HepG2 (cell line): ENCODE results near the gene POMT2. TPM values are rescaled to one million over a fixed set of nuclear protein-coding genes. Genes with fewer than 3 reads are reported as not detected.

ENCODE experiments used
- ATAC-seq: fragments of 200-7000 bp; cut with Tn5 transposase; 3 replicates; pipeline ENCODE4 v1.9.1; 2020; ENCODE audit warnings: mild to moderate bottlenecking, moderate library complexity
- BruUV-seq: library from RNA; stranded (reverse); fragments of 400-500 nt; replicated peaks from 2 replicates; lab custom pipeline; 2021; lab: Mats Ljungman, UMichigan
- CTCF ChIA-PET: fragments of 300-600 bp; formaldehyde crosslinking; extraction: SDS; loops from one replicate; lab custom pipeline; 2021; ENCODE audit warnings: low total read pairs, inconsistent platforms, low intra/inter-chr PET ratio; lab: Yijun Ruan, JAX
- POLR2A ChIA-PET: fragments of 350-600 bp; sonication (Branson Sonifier 250); formaldehyde crosslinking; loops from one replicate; lab custom pipeline; 2020; ENCODE audit warnings: antibody characterized with exemption, inconsistent platforms; lab: Yijun Ruan, JAX
- DNase-seq: peaks from one replicate; pipeline ENCODE4 v3.0.0-alpha.2; 2015; ENCODE audit warnings: low spot score
- FAIRE-seq: peaks from 3 replicates; lab custom pipeline; 2011; peaks lifted over from hg19 to GRCh38; lab: Jason Lieb, UNC
- H2AFZ ChIP-seq: one replicate; pipeline ENCODE4 v1.6.1; 2011; ENCODE audit warnings: low read length, inconsistent platforms
- H3K27ac ChIP-seq: fragments of 300-600 bp; 3 replicates; pipeline ENCODE4 v1.8.0; 2011; ENCODE audit warnings: mixed run types, mild to moderate bottlenecking, mixed read lengths, low read length, inconsistent platforms; ENCODE audit not compliant: insufficient read depth; ENCODE audit errors: extremely low read length
- H3K27me3 ChIP-seq, 2 experiments: fragments of 200-600 bp in 1 of 2; 2 replicates in 1 of 2; 3 replicates in 1 of 2; pipeline versions ENCODE4 v1.6.0 to v1.8.0; 2011; ENCODE audit warnings: low read length in 2 of 2, mild to moderate bottlenecking in 2 of 2, moderate library complexity in 2 of 2, inconsistent platforms in 1 of 2; ENCODE audit not compliant: insufficient read depth in 2 of 2, control insufficient read depth in 1 of 2
- H3K36me3 ChIP-seq, 2 experiments: fragments of 200-600 bp in 1 of 2; replicated peaks in 1 of 2; 2 replicates in 1 of 2; 3 replicates in 1 of 2; pipeline versions ENCODE4 v1.5.1 to v1.8.0; 2011; ENCODE audit warnings: low read length in 2 of 2, inconsistent platforms in 1 of 2; ENCODE audit not compliant: insufficient read depth in 2 of 2, control insufficient read depth in 1 of 2
- H3K4me1 ChIP-seq: 2 replicates; pipeline ENCODE4 v1.5.1; 2012; ENCODE audit warnings: low read length, inconsistent platforms; ENCODE audit not compliant: insufficient read depth
- H3K4me2 ChIP-seq: 2 replicates; pipeline ENCODE4 v1.6.0; 2011; ENCODE audit warnings: low read depth, low read length, inconsistent platforms
- H3K4me3 ChIP-seq, 3 experiments: fragments of 200-600 bp in 1 of 3; sonication (generic), shearing (Covaris generic) in 1 of 3; replicated peaks in 1 of 3; 2 replicates each; pipeline ENCODE4 v1.5.1; 2011 to 2016; ENCODE audit warnings: low read length in 3 of 3, inconsistent platforms in 2 of 3, low read depth in 2 of 3, mild to moderate bottlenecking in 2 of 3, control low read depth in 1 of 3, mixed read lengths in 1 of 3; ENCODE audit not compliant: insufficient read depth in 1 of 3
- H3K79me2 ChIP-seq: one replicate; pipeline ENCODE4 v1.6.1; 2011; ENCODE audit warnings: low read length, inconsistent platforms; ENCODE audit not compliant: insufficient read depth
- H3K9ac ChIP-seq: 2 replicates; pipeline ENCODE4 v1.6.0; 2011; ENCODE audit warnings: mild to moderate bottlenecking, low read depth, low read length, inconsistent platforms; ENCODE audit not compliant: insufficient read depth
- H3K9me3 ChIP-seq: 2 replicates; pipeline ENCODE4 v1.5.1; 2012; ENCODE audit warnings: mild to moderate bottlenecking, low read length
- H4K20me1 ChIP-seq: 2 replicates; pipeline ENCODE4 v1.6.0; 2011; ENCODE audit warnings: inconsistent platforms, mild to moderate bottlenecking, low read length, moderate library complexity; ENCODE audit not compliant: insufficient read depth
- ARID2 ChIP-seq: sonication (generic); formaldehyde crosslinking; IDR thresholded peaks from 2 replicates; pipeline ENCODE4 v1.8.1; 2022; ENCODE audit warnings: mild to moderate bottlenecking, missing genetic modification reagents, borderline replicate concordance
- ETV6 ChIP-seq: sonication (generic); formaldehyde crosslinking; conservative IDR thresholded peaks from 2 replicates; pipeline ENCODE4 v1.4.0; 2020; ENCODE audit warnings: missing genetic modification reagents
- HOXA9 ChIP-seq: sonication (generic); formaldehyde crosslinking; IDR thresholded peaks from 2 replicates; pipeline ENCODE4 v1.8.1; 2022; ENCODE audit warnings: missing genetic modification reagents, mild to moderate bottlenecking, moderate library complexity, borderline replicate concordance
- NFKB2 ChIP-seq: sonication (generic); formaldehyde crosslinking; IDR thresholded peaks from 2 replicates; pipeline ENCODE4 v1.4.0; 2020; ENCODE audit warnings: missing genetic modification reagents, borderline replicate concordance
- POLR2A ChIP-seq, 2 experiments: IDR thresholded peaks; 2 replicates each; pipeline ENCODE4 v1.6.1; 2011; ENCODE audit warnings: low read depth in 2 of 2, low read length in 2 of 2, mild to moderate bottlenecking in 1 of 2, moderate library complexity in 1 of 2; ENCODE audit not compliant: insufficient read depth in 1 of 2
- PPARG ChIP-seq: conservative IDR thresholded peaks from 2 replicates; pipeline ENCODE4 v1.6.1; 2016; ENCODE audit warnings: missing biosample characterization, missing genetic modification reagents
- XBP1 ChIP-seq: sonication (generic); formaldehyde crosslinking; IDR thresholded peaks from 2 replicates; pipeline ENCODE4 v1.5.0; 2020; ENCODE audit warnings: missing genetic modification reagents
- ZBTB33 ChIP-seq: sonication (generic); formaldehyde crosslinking; IDR thresholded peaks from 2 replicates; pipeline ENCODE4 v1.4.0; 2020; ENCODE audit warnings: missing genetic modification reagents
- ZFY ChIP-seq: sonication (generic); formaldehyde crosslinking; IDR thresholded peaks from 2 replicates; pipeline ENCODE4 v1.4.0; 2020; ENCODE audit warnings: missing genetic modification reagents
- ZNF737 ChIP-seq: sonication (generic); formaldehyde crosslinking; IDR thresholded peaks from 2 replicates; pipeline ENCODE4 v1.5.0; 2020; ENCODE audit warnings: missing genetic modification reagents, mild to moderate bottlenecking, borderline replicate concordance
- WGBS: methylation state at CpG from one replicate; pipeline ENCODE4 v1.1.6; 2017; ENCODE audit warnings: low lambda C conversion rate; 5-methylcytosine and 5-hydroxymethylcytosine counted together
- in situ Hi-C: cut with HindIII; loops from 2 replicates; pipeline ENCODE4 v1.10.0; 2017; ENCODE audit warnings: low pct_unique_long_range_greater_than_20kb; ENCODE audit not compliant: extremely low pct_ligation_motif_present
- intact Hi-C: fragments of 100-400 bp; cut with micrococcal nuclease; formaldehyde crosslinking; loops from one replicate; pipeline ENCODE4 v1.10.0; 2022; ENCODE audit not compliant: unreplicated experiment
- polyA plus RNA-seq, 8 experiments: library from polyadenylated mRNA; depleted of rRNA in 3 of 8; stranded (reverse) in 7 of 8; unstranded in 1 of 8; fragments of >200 nt; fragmentation: Illumina TruSeq in 4 of 8; extraction: Trizol in 4 of 8; gene quantifications; 2 replicates each; pipeline versions ENCODE4 v1.2.1 to v1.2.3, GENCODE V29; 2011 to 2016; ENCODE audit warnings: low read depth in 4 of 8, missing spikeins in 1 of 8, mixed read lengths in 1 of 8; ENCODE audit not compliant: insufficient read depth in 1 of 8
- total RNA-seq, 5 experiments: library from RNA; depleted of rRNA; stranded (reverse); fragments of >200 nt; fragmentation: Illumina TruSeq; extraction: Trizol; gene quantifications; 2 replicates each; pipeline ENCODE4 v1.2.3, GENCODE V29; 2016; ENCODE audit warnings: low read depth in 1 of 5

Gene POMT2
- total and polyA plus RNA-seq, 2 of the 13 experiments (the other 11 are each of a cell fraction or from before 2014, with no cell fraction given), result 15.3 to 15.9 TPM

- no peak for DNase-seq
- H3K27ac ChIP-seq, result no peak overlapping the region
- no peak overlapping the region for H3K9ac ChIP-seq
- no peak overlapping the region for H2AFZ ChIP-seq
- H3K27me3 ChIP-seq, result 0 out of 5 replicates have a peak, but pooled peaks cover 0 to 3% of the 10 kb centered on the region in 2 experiments
- POLR2A ChIA-PET, result no interaction called here
- WGBS, result 0% methylated on average over 2 of the region's 15 CpGs
- H3K4me3 ChIP-seq, result no peak overlapping the region
- H4K20me1 ChIP-seq, result no peaks in the 10 kb centered on the region
- BruUV-seq, result no TSS peak
- CTCF ChIA-PET, result no interaction called here
- H3K79me2 ChIP-seq, result no peaks in the 10 kb centered on the region
- no peaks in the 10 kb centered on the region for H3K9me3 ChIP-seq
- H3K36me3 ChIP-seq, result no peaks in the 10 kb centered on the region
- intact Hi-C loops (no loop called here), in situ Hi-C loops (no loop called here)
- H3K4me2 ChIP-seq, result no peak overlapping the region
- peak; percentile 52 for ATAC-seq
- TF ChIP-seq ZBTB33 (CRISPR knock-in tag) (peak; percentile 64; the same call in 1 of the 2 replicates), ZNF737 (CRISPR knock-in tag) (no peak)
- no peak for FAIRE-seq
- no peaks in the 10 kb centered on the region for H3K4me1 ChIP-seq
Observed at GRCh38 chr14:77240336-77240915, 80.3 kb downstream of the POMT2 start.

DNA sequence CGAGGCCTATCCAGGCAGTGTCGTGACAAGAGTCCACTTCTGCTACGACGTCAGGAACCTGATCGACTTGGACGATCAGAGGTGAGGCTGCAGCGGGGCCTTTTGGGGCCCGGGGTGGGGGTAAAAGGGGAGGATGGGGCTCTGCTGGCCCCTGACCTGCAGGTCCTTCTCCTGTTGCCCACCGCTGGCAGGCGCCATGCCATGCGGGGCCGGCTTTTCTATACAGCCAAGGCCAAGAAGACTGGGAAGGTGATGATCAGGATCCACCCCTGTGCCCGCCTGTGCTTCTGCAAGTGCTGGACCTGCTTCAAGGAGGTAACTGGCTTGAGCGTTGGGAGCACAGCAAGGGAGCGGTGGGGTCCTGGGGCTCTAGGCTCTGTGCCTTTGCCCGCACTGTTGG lies 81.3 kb downstream of the POMT2 start:
- H3K36me3 ChIP-seq, result no peaks in the 10 kb centered on the region
- no peaks in the 10 kb centered on the region for H3K9me3 ChIP-seq
- FAIRE-seq, result no peak
- H3K4me3 ChIP-seq, result no peak overlapping the region
- BruUV-seq, result no TSS peak
- H3K9ac ChIP-seq, result no peak overlapping the region
- ATAC-seq, result no peak
- DNase-seq, result no peak
- POLR2A ChIA-PET, result no interaction called here
- no CpG with 5 or more reads among the region's 16 CpGs for WGBS
- CTCF ChIA-PET, result no interaction called here
- H3K79me2 ChIP-seq, result no peaks in the 10 kb centered on the region
- H3K27ac ChIP-seq, result no peak overlapping the region
- in situ Hi-C loops, result no loop called here
- no peak overlapping the region for H3K4me2 ChIP-seq
- 0 out of 5 replicates have a peak, but pooled peaks cover 0 to 3% of the 10 kb centered on the region in 2 experiments for H3K27me3 ChIP-seq
- H3K4me1 ChIP-seq, result no peaks in the 10 kb centered on the region
- intact Hi-C loops, result no loop called here
- H4K20me1 ChIP-seq, result no peaks in the 10 kb centered on the region
- H2AFZ ChIP-seq, result no peak overlapping the region
- TF ChIP-seq ARID2 (CRISPR knock-in tag) (no peak), PPARG (CRISPR knock-in tag) (no peak), XBP1 (no peak), POLR2A (IDR thresholded peaks at IDR 0.05; ENCODE audit: insufficient read depth in 1 of 2, low read depth in 2 of 2, low read length in 2 of 2) (no peak), ETV6 (CRISPR knock-in tag) (no peak), HOXA9 (no peak), ZFY (no peak), NFKB2 (CRISPR knock-in tag) (no peak)
